ENCODE measurements around the gene AK2. TPM values are rescaled to one million over a fixed set of nuclear protein-coding genes. Genes with fewer than 3 reads are reported as not detected.

Gene AK2
- total RNA-seq, 1 experiment from 2014 or later: 390 TPM

DNA sequence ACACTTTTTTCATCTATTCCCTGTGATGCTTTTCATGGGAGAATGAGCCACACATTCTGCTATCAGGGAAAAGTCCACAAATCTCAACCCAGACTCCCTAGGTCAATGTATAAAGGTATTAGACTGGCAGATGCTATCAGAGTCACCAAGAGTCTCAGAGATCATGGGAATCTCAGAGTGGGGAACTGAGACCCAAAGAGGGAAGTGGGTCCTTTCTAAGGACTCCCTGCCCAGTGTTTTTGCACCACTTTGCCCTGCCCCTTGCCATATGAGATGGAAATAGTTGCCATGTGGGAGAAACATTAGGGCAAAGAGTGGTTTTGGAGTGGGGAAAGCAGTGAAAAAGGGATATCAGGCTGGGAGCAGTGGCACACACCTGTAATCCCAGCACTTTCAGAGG lies 25.2 kb upstream of the AK2 start:
- DNase-seq (ENCODE audit: unreplicated experiment): no peak
- no peaks in the 10 kb centered on the region for H3K4me1 Mint-ChIP-seq (ENCODE audit: insufficient read depth, unreplicated experiment)
- H3K9me3 Mint-ChIP-seq (ENCODE audit: unreplicated experiment): peaks cover 34% of the 10 kb centered on the region
- no peaks in the 10 kb centered on the region for H3K27me3 Mint-ChIP-seq (ENCODE audit: insufficient read depth, unreplicated experiment)
- TF ChIP-seq, protein P1, sequence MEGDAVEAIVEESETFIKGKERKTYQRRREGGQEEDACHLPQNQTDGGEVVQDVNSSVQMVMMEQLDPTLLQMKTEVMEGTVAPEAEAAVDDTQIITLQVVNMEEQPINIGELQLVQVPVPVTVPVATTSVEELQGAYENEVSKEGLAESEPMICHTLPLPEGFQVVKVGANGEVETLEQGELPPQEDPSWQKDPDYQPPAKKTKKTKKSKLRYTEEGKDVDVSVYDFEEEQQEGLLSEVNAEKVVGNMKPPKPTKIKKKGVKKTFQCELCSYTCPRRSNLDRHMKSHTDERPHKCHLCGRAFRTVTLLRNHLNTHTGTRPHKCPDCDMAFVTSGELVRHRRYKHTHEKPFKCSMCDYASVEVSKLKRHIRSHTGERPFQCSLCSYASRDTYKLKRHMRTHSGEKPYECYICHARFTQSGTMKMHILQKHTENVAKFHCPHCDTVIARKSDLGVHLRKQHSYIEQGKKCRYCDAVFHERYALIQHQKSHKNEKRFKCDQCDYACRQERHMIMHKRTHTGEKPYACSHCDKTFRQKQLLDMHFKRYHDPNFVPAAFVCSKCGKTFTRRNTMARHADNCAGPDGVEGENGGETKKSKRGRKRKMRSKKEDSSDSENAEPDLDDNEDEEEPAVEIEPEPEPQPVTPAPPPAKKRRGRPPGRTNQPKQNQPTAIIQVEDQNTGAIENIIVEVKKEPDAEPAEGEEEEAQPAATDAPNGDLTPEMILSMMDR (IDR thresholded peaks at IDR 0.05; ENCODE audit: unreplicated experiment): no peak
- no peak overlapping the region for H3K4me3 Mint-ChIP-seq (ENCODE audit: unreplicated experiment)
- intact Hi-C loops (cut with micrococcal nuclease): no loop called here
- ChIA-PET CTCF (interaction anchor here (0.6 to 1.4 kb wide), 4 partner anchors 18 to 186 kb away, joined by 3 to 6 read pairs (median 4); no protein-coding TSS in a partner anchor), POLR2A (interaction anchor here (1.4 kb wide), 1 partner anchor 11 kb away, joined by 3 read pairs; no protein-coding TSS in a partner anchor)
- BruUV-seq (replicated peaks): no TSS peak
- no peak overlapping the region for H3K27ac Mint-ChIP-seq (ENCODE audit: low read depth, unreplicated experiment)
- no peaks in the 10 kb centered on the region for H3K36me3 Mint-ChIP-seq (ENCODE audit: insufficient read depth, unreplicated experiment)

DNA sequence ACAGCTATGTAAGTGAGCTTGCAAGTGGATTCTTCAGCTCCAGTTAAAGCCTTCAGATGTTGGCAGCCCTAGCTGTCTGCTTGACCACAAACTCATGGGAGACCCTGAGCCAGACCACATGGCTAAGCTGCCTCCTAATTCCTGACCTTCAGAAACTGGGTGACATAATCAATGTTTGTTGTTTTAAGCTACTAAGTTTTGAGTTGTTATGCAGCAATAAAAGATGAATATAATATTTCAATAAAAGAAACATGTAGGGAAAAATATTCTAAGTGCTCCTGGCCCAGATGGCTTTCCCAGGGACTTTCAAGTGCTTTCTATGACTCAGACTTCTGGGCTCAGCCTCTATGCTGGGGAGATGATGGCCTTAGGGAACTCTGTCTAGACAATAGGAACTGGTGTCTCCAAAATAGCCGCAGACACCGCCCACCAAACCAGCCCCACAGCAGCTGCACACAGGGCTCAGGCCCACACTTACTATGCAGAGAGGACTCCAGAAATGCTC lies 23.9 kb upstream of the AK2 start:
- no peak overlapping the region for H3K27ac Mint-ChIP-seq (ENCODE audit: low read depth, unreplicated experiment)
- CTCF ChIA-PET: interaction anchor here (0.7 to 1.4 kb wide), 5 partner anchors 26 to 185 kb away, joined by 3 to 6 read pairs (median 3); no protein-coding TSS in a partner anchor
- H3K4me1 Mint-ChIP-seq (ENCODE audit: insufficient read depth, unreplicated experiment): peaks cover 2% of the 10 kb centered on the region
- H3K27me3 Mint-ChIP-seq (ENCODE audit: insufficient read depth, unreplicated experiment): no peaks in the 10 kb centered on the region
- TF ChIP-seq, protein P1 (IDR thresholded peaks at IDR 0.05; ENCODE audit: unreplicated experiment): no peak
- H3K4me3 Mint-ChIP-seq (ENCODE audit: unreplicated experiment): no peak overlapping the region
- POLR2A ChIA-PET: interaction anchor here (0.6 kb wide), 1 partner anchor 22 kb away, joined by 3 read pairs; no protein-coding TSS in a partner anchor
- peak; percentile 92 for DNase-seq (ENCODE audit: unreplicated experiment)
- H3K36me3 Mint-ChIP-seq (ENCODE audit: insufficient read depth, unreplicated experiment): no peaks in the 10 kb centered on the region
- intact Hi-C loops (cut with micrococcal nuclease): no loop called here
- no TSS peak for BruUV-seq (replicated peaks)
- H3K9me3 Mint-ChIP-seq (ENCODE audit: unreplicated experiment): peaks cover 30% of the 10 kb centered on the region

DNA sequence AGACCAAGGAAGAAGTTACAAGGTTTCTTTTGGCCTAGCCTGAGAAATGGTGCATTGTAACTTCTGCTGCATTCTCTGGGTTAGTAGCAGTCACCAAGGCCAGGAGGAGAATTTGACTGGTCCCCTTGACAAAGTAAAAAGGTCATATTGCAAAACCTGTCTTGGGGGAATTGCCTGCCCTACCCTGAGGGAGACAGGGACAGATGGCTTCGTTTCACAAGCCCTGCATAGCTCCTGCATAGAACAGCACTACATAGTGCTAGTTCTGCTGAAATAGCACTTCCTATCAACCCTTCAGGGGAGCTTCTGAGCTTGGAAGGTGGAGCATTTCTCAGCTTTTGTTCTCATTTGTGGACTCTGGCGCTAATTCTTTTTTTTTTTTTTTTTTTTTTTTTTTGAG lies 20.4 kb upstream of the AK2 start:
- no TSS peak for BruUV-seq (replicated peaks)
- no peak overlapping the region for H3K27ac Mint-ChIP-seq (ENCODE audit: low read depth, unreplicated experiment)
- peaks cover 11% of the 10 kb centered on the region for H3K4me1 Mint-ChIP-seq (ENCODE audit: insufficient read depth, unreplicated experiment)
- no peak overlapping the region for H3K4me3 Mint-ChIP-seq (ENCODE audit: unreplicated experiment)
- TF ChIP-seq, protein P1 (IDR thresholded peaks at IDR 0.05; ENCODE audit: unreplicated experiment): no peak
- no peak for DNase-seq (ENCODE audit: unreplicated experiment)
- no peaks in the 10 kb centered on the region for H3K27me3 Mint-ChIP-seq (ENCODE audit: insufficient read depth, unreplicated experiment)
- no peaks in the 10 kb centered on the region for H3K9me3 Mint-ChIP-seq (ENCODE audit: unreplicated experiment)
- no peaks in the 10 kb centered on the region for H3K36me3 Mint-ChIP-seq (ENCODE audit: insufficient read depth, unreplicated experiment)
- CTCF ChIA-PET: interaction anchor here (0.6 to 3.8 kb wide), 15 partner anchors 13 to 780 kb away, joined by 3 to 35 read pairs (median 3); no protein-coding TSS in a partner anchor
- POLR2A ChIA-PET: interaction anchor here (0.5 to 1.3 kb wide), 2 partner anchors 68 to 268 kb away, joined by 3 read pairs; no protein-coding TSS in a partner anchor
- intact Hi-C loops (cut with micrococcal nuclease): no loop called here

DNA sequence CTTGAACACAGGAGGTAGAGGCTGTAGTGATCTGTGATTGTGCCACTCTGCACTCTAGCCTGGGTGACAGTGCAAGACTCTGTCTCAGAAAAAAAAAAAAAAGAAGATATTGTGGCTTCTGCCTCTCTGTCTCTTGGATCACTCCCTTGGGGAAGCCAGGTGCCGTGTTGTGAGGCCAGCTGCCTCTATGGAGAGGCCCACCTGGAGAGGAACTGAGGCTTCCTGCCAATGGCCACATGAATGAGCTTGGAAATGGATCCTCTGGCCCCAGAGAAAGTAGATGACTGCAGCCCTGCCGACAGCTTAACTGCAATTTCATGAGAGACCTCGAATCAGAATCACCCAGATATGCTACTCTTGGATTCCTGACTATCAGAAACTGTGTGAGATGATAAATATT lies 19.7 kb upstream of the AK2 start:
- H3K27me3 Mint-ChIP-seq (ENCODE audit: insufficient read depth, unreplicated experiment): no peaks in the 10 kb centered on the region
- no peak for DNase-seq (ENCODE audit: unreplicated experiment)
- CTCF ChIA-PET: interaction anchor here (0.6 to 3.8 kb wide), 25 partner anchors 10 to 561 kb away, joined by 3 to 35 read pairs (median 5); no protein-coding TSS in a partner anchor
- peaks cover 11% of the 10 kb centered on the region for H3K4me1 Mint-ChIP-seq (ENCODE audit: insufficient read depth, unreplicated experiment)
- H3K27ac Mint-ChIP-seq (ENCODE audit: low read depth, unreplicated experiment): no peak overlapping the region
- TF ChIP-seq, protein P1 (IDR thresholded peaks at IDR 0.05; ENCODE audit: unreplicated experiment): no peak
- no peaks in the 10 kb centered on the region for H3K9me3 Mint-ChIP-seq (ENCODE audit: unreplicated experiment)
- no TSS peak for BruUV-seq (replicated peaks)
- POLR2A ChIA-PET: interaction anchor here (0.5 to 1.8 kb wide), 4 partner anchors 8 to 267 kb away, joined by 3 to 4 read pairs (median 3); no protein-coding TSS in a partner anchor
- H3K4me3 Mint-ChIP-seq (ENCODE audit: unreplicated experiment): no peak overlapping the region
- H3K36me3 Mint-ChIP-seq (ENCODE audit: insufficient read depth, unreplicated experiment): no peaks in the 10 kb centered on the region
- intact Hi-C loops (cut with micrococcal nuclease): no loop called here
